SK-N-SH (cell line): Measurements from ENCODE around the gene PLD6.

Source experiments
- GABPA ChIP-seq: IDR thresholded peaks from 2 replicates; pipeline ENCODE4 v1.4.0; 2012; ENCODE audit warnings: low read depth, mild to moderate bottlenecking
- MAX ChIP-seq: IDR thresholded peaks from 2 replicates; pipeline ENCODE4 v1.4.0; 2012; ENCODE audit warnings: low read depth
- POLR2AphosphoS5 ChIP-seq: IDR thresholded peaks from 2 replicates; pipeline ENCODE4 v1.6.1; 2012; ENCODE audit warnings: low read depth, low read length
- RAD21 ChIP-seq: IDR thresholded peaks from 2 replicates; pipeline ENCODE4 v1.6.1; 2012; ENCODE audit warnings: mild to moderate bottlenecking, low read length
- YY1 ChIP-seq: IDR thresholded peaks from 2 replicates; pipeline ENCODE4 v1.4.0; 2012; ENCODE audit warnings: low read depth, mild to moderate bottlenecking
- TF ChIP-seq, protein P1 (sequence below): fragments of 200-600 bp; sonication (generic); IDR thresholded peaks from 2 replicates; pipeline ENCODE4 v1.6.1; 2017; ENCODE audit warnings: antibody characterized with exemption, mild to moderate bottlenecking, moderate library complexity
- TF ChIP-seq, protein P2 (sequence below): IDR thresholded peaks from 2 replicates; pipeline ENCODE4 v1.4.0; 2012; ENCODE audit warnings: low read depth, borderline replicate concordance

- TF ChIP-seq, protein P1, sequence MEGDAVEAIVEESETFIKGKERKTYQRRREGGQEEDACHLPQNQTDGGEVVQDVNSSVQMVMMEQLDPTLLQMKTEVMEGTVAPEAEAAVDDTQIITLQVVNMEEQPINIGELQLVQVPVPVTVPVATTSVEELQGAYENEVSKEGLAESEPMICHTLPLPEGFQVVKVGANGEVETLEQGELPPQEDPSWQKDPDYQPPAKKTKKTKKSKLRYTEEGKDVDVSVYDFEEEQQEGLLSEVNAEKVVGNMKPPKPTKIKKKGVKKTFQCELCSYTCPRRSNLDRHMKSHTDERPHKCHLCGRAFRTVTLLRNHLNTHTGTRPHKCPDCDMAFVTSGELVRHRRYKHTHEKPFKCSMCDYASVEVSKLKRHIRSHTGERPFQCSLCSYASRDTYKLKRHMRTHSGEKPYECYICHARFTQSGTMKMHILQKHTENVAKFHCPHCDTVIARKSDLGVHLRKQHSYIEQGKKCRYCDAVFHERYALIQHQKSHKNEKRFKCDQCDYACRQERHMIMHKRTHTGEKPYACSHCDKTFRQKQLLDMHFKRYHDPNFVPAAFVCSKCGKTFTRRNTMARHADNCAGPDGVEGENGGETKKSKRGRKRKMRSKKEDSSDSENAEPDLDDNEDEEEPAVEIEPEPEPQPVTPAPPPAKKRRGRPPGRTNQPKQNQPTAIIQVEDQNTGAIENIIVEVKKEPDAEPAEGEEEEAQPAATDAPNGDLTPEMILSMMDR = no peak
- TF ChIP-seq, protein P2, sequence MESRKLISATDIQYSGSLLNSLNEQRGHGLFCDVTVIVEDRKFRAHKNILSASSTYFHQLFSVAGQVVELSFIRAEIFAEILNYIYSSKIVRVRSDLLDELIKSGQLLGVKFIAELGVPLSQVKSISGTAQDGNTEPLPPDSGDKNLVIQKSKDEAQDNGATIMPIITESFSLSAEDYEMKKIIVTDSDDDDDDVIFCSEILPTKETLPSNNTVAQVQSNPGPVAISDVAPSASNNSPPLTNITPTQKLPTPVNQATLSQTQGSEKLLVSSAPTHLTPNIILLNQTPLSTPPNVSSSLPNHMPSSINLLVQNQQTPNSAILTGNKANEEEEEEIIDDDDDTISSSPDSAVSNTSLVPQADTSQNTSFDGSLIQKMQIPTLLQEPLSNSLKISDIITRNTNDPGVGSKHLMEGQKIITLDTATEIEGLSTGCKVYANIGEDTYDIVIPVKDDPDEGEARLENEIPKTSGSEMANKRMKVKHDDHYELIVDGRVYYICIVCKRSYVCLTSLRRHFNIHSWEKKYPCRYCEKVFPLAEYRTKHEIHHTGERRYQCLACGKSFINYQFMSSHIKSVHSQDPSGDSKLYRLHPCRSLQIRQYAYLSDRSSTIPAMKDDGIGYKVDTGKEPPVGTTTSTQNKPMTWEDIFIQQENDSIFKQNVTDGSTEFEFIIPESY = no peak
- TF ChIP-seq GABPA (no peak), RAD21 (no peak), POLR2AphosphoS5 (no peak), YY1 (no peak), MAX (no peak)
These were observed 29.0 kb downstream of the PLD6 start for GRCh38 chr17:17177176-17177575.
